Neural cell (in vitro differentiated cells): ENCODE data around the gene PBX4.

Experiments
- REST ChIP-seq: IDR thresholded peaks from 2 replicates; pipeline ENCODE4 v1.6.1; 2012; ENCODE audit warnings: borderline replicate concordance
- TF ChIP-seq, protein P1 (sequence below): fragments of 450-650 bp; IDR thresholded peaks from 2 replicates; pipeline ENCODE4 v1.5.1; 2014; ENCODE audit warnings: antibody characterized with exemption, mild to moderate bottlenecking, moderate library complexity; ENCODE audit not compliant: poor library complexity, severe bottlenecking

DNA sequence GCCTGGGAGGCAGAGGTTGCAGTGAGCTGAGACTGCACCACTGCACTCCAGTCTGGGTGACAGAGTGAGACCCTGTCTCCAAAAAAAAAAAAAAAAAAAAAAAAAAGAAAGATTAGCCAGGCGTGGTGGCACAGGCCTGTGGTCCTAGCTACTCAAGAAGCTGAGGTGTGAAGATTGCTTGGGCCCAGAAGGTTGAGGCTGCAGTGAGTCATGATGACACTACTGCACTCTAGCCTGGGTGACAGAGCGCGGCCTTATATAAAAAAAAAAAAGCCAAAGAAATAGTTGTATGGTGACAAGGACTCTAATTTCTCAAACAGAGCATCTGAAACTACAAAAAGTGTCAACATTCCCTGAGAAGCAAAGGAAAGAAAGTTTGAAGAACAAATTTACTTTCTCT lies 3.4 kb downstream of the PBX4 start:
- TF ChIP-seq, protein P1, sequence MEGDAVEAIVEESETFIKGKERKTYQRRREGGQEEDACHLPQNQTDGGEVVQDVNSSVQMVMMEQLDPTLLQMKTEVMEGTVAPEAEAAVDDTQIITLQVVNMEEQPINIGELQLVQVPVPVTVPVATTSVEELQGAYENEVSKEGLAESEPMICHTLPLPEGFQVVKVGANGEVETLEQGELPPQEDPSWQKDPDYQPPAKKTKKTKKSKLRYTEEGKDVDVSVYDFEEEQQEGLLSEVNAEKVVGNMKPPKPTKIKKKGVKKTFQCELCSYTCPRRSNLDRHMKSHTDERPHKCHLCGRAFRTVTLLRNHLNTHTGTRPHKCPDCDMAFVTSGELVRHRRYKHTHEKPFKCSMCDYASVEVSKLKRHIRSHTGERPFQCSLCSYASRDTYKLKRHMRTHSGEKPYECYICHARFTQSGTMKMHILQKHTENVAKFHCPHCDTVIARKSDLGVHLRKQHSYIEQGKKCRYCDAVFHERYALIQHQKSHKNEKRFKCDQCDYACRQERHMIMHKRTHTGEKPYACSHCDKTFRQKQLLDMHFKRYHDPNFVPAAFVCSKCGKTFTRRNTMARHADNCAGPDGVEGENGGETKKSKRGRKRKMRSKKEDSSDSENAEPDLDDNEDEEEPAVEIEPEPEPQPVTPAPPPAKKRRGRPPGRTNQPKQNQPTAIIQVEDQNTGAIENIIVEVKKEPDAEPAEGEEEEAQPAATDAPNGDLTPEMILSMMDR = no peak
- TF ChIP-seq REST = no peak
